ENCODE data around the gene MCAM.

Gene MCAM, protein sequence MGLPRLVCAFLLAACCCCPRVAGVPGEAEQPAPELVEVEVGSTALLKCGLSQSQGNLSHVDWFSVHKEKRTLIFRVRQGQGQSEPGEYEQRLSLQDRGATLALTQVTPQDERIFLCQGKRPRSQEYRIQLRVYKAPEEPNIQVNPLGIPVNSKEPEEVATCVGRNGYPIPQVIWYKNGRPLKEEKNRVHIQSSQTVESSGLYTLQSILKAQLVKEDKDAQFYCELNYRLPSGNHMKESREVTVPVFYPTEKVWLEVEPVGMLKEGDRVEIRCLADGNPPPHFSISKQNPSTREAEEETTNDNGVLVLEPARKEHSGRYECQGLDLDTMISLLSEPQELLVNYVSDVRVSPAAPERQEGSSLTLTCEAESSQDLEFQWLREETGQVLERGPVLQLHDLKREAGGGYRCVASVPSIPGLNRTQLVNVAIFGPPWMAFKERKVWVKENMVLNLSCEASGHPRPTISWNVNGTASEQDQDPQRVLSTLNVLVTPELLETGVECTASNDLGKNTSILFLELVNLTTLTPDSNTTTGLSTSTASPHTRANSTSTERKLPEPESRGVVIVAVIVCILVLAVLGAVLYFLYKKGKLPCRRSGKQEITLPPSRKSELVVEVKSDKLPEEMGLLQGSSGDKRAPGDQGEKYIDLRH

DNA sequence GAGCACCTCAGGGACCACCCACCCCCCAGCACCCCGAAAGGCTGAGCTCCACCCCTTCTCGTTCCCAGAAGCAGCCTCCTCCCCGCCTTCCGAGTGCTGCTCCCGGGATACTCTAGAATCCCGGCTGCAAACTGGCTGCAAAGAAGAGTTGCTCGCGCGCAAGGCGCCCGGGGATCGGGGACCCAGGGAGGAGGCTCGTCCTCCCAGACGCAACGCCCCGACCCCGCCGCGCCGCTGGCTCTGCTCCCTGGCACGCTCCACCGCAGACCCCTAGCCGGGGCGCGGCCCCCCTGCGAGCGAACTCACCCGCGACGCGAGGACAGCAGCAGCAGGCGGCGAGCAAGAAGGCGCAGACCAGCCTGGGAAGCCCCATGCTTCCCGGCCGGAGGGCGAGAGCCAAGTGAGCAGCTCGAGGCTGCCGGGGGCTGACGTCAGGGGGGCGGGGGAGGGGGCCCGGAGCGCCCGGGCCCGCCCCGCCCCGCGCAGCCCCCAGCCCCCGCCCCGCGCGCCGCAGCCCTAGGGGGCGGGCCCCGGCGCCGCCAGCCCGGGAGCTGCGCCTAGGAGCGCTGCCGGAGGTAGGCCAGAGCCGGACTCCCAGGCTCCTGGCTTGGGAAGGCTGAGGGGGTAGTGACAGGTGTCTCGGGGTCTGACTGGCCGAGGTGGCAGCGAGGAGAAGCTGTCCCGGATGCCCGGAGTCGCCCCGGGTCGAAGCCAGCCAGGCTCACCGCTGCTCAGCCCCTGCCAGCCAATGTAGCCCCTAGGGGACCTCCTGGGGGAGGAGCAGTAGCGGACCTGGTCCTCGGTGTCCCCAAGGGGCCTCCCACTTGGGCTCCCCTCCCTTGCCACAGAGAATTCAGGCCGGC, at the start of gene MCAM:
MCAM (minus strand) TSS at position 402 of the 863 bp plus-strand sequence; CDS start at position 373, 29 bp downstream.
- no peak within 1 kb of the TSS for H3K27ac ChIP-seq
- H3K4me3 ChIP-seq = peak within 1 kb of the TSS; percentile 92
- H3K36me3 ChIP-seq (ENCODE audit: insufficient read depth, low read length) = no peaks in the 10 kb centered on the region; the same call in 1 of the 2 replicates
- peak within 1 kb of the TSS; percentile 69 for H3K9ac ChIP-seq (ENCODE audit: insufficient read length)
- TF ChIP-seq EZH2 (IDR thresholded peaks at IDR 0.05) = no peak
- TF ChIP-seq FOXP2 (optimal IDR thresholded peaks at IDR 0.05; ENCODE audit: control extremely low read depth, extremely low read length, insufficient read depth) = no peak
- peak; percentile 86 for TF ChIP-seq POLR2AphosphoS5 (IDR thresholded peaks at IDR 0.05; ENCODE audit: borderline replicate concordance, low read depth, low read length)
- no peak for DNase-seq (ENCODE audit: low read depth, low spot score)
- H3K9me3 ChIP-seq (ENCODE audit: low read depth, low read length) = no peaks in the 10 kb centered on the region

- H3K9ac ChIP-seq (ENCODE audit: insufficient read length) = no peak overlapping the region
- H3K4me3 ChIP-seq = peak overlapping the region; percentile 78; the same call in 1 of the 2 replicates
- no peaks in the 10 kb centered on the region; the same call in 1 of the 2 replicates for H3K36me3 ChIP-seq (ENCODE audit: insufficient read depth, low read length)
- no peak overlapping the region for H3K27ac ChIP-seq
- H3K9me3 ChIP-seq (ENCODE audit: low read depth, low read length) = no peaks in the 10 kb centered on the region
- no peak for TF ChIP-seq POLR2AphosphoS5 (IDR thresholded peaks at IDR 0.05; ENCODE audit: borderline replicate concordance, low read depth, low read length)
- no peak for TF ChIP-seq FOXP2 (optimal IDR thresholded peaks at IDR 0.05; ENCODE audit: control extremely low read depth, extremely low read length, insufficient read depth)
- no peak for TF ChIP-seq EZH2 (IDR thresholded peaks at IDR 0.05)
- DNase-seq (ENCODE audit: low read depth, low spot score) = no peak
Measured at GRCh38 chr11:119365071-119365591, 48.2 kb upstream of the MCAM start.

- Histone ChIP-seq H3K27ac (no peak overlapping the region), H3K9me3 (ENCODE audit: low read depth, low read length) (no peaks in the 10 kb centered on the region), H3K4me3 (peak overlapping the region; percentile 78), H3K9ac (ENCODE audit: insufficient read length) (peak overlapping the region; percentile 62), H3K36me3 (ENCODE audit: insufficient read depth, low read length) (peaks cover 7% of the 10 kb centered on the region; the same call in 1 of the 2 replicates)
- DNase-seq (ENCODE audit: low read depth, low spot score) = no peak
- no peak for TF ChIP-seq FOXP2 (optimal IDR thresholded peaks at IDR 0.05; ENCODE audit: control extremely low read depth, extremely low read length, insufficient read depth)
- no peak for TF ChIP-seq POLR2AphosphoS5 (IDR thresholded peaks at IDR 0.05; ENCODE audit: borderline replicate concordance, low read depth, low read length)
- no peak for TF ChIP-seq EZH2 (IDR thresholded peaks at IDR 0.05)
Measured at GRCh38 chr11:119363851-119364590, 47.1 kb upstream of the MCAM start.

GRCh38 chr11:119363081-119363850, 46.3 kb upstream of the MCAM start:
- H3K4me3 ChIP-seq = peak overlapping the region; percentile 78
- H3K9me3 ChIP-seq (ENCODE audit: low read depth, low read length) = no peaks in the 10 kb centered on the region
- H3K36me3 ChIP-seq (ENCODE audit: insufficient read depth, low read length) = peaks cover 11% of the 10 kb centered on the region; the same call in 1 of the 2 replicates
- H3K9ac ChIP-seq (ENCODE audit: insufficient read length) = peak overlapping the region; percentile 62
- H3K27ac ChIP-seq = no peak overlapping the region
- no peak for DNase-seq (ENCODE audit: low read depth, low spot score)
- no peak for TF ChIP-seq POLR2AphosphoS5 (IDR thresholded peaks at IDR 0.05; ENCODE audit: borderline replicate concordance, low read depth, low read length)
- no peak for TF ChIP-seq EZH2 (IDR thresholded peaks at IDR 0.05)
- TF ChIP-seq FOXP2 (optimal IDR thresholded peaks at IDR 0.05; ENCODE audit: control extremely low read depth, extremely low read length, insufficient read depth) = no peak

- H3K36me3 ChIP-seq (ENCODE audit: insufficient read depth, low read length) = peaks cover 13% of the 10 kb centered on the region; the same call in 1 of the 2 replicates
- no peak overlapping the region for H3K9ac ChIP-seq (ENCODE audit: insufficient read length)
- H3K9me3 ChIP-seq (ENCODE audit: low read depth, low read length) = no peaks in the 10 kb centered on the region
- TF ChIP-seq FOXP2 (optimal IDR thresholded peaks at IDR 0.05; ENCODE audit: control extremely low read depth, extremely low read length, insufficient read depth) = no peak
- no peak for TF ChIP-seq EZH2 (IDR thresholded peaks at IDR 0.05)
- TF ChIP-seq POLR2AphosphoS5 (IDR thresholded peaks at IDR 0.05; ENCODE audit: borderline replicate concordance, low read depth, low read length) = no peak
- no peak overlapping the region for H3K27ac ChIP-seq
- no peak for DNase-seq (ENCODE audit: low read depth, low spot score)
- peak overlapping the region; percentile 78 for H3K4me3 ChIP-seq
Measured at GRCh38 chr11:119362741-119363080, 45.8 kb upstream of the MCAM start.

DNA sequence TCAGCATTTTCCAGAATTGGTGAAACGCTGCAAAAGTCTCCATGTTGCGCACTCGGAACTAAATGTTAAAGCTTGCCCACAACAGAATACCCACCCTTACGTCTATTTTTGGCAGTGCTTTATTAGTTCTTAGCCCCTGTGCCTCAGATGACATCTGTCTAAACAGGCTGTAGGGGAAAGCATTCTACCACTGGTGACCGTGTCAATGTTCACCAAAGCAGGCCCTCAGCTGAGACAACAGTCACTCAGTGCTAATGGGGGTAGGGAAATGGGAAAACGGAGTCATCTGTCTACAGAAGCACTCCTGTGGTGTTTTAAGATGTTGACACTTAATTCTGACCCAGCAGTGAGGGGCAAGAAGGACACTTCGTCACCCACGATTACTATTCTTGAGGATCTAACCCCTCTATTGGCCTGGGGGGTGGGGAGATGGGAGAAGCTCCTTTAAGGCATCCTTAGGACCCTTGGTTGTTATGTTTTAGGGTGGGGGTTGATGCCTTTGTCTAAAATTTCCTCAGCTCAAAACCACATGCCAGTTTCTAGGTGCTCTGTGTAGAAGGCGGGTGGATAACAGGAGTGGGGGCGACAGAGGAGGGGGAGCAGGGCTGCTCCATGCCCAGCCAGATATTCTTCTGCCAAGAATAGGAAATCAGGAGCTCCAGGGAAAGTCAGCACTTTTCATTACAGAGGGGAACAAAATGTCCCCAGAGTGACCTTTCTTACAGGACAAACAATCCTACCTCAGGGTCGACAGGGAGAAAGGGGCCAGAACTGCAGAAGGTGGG, 45.2 kb upstream of the MCAM start:
- Histone ChIP-seq H3K9ac (ENCODE audit: insufficient read length) (no peak overlapping the region), H3K27ac (no peak overlapping the region), H3K4me3 (no peak overlapping the region), H3K9me3 (ENCODE audit: low read depth, low read length) (no peaks in the 10 kb centered on the region), H3K36me3 (ENCODE audit: insufficient read depth, low read length) (peaks cover 17% of the 10 kb centered on the region; the same call in 1 of the 2 replicates)
- DNase-seq (ENCODE audit: low read depth, low spot score) = no peak
- no peak for TF ChIP-seq FOXP2 (optimal IDR thresholded peaks at IDR 0.05; ENCODE audit: control extremely low read depth, extremely low read length, insufficient read depth)
- no peak for TF ChIP-seq POLR2AphosphoS5 (IDR thresholded peaks at IDR 0.05; ENCODE audit: borderline replicate concordance, low read depth, low read length)
- TF ChIP-seq EZH2 (IDR thresholded peaks at IDR 0.05) = no peak
